HepG2 (cell line): ENCODE data around the gene CDC6. TPM values are rescaled to one million over a fixed set of nuclear protein-coding genes. Genes with fewer than 3 reads are reported as not detected.

Experiments
- ARNTL ChIP-seq: sonication (generic); formaldehyde crosslinking; IDR thresholded peaks from 2 replicates; pipeline ENCODE4 v1.4.0; 2020; ENCODE audit warnings: mild to moderate bottlenecking, missing genetic modification reagents
- CBFB ChIP-seq: sonication (generic); formaldehyde crosslinking; IDR thresholded peaks from 2 replicates; pipeline ENCODE4 v1.4.0; 2020; ENCODE audit warnings: missing genetic modification reagents
- MAX ChIP-seq: IDR thresholded peaks from 2 replicates; pipeline ENCODE4 v1.6.1; 2012; ENCODE audit warnings: inconsistent platforms
- NR1H2 ChIP-seq: sonication (generic); formaldehyde crosslinking; IDR thresholded peaks from 2 replicates; pipeline ENCODE4 v1.8.1; 2022; ENCODE audit warnings: low read depth, missing genetic modification reagents, borderline replicate concordance
- PHF5A ChIP-seq: IDR thresholded peaks from one replicate; pipeline ENCODE4 v1.6.1; 2018; ENCODE audit warnings: low read depth, missing genetic modification reagents; ENCODE audit not compliant: unreplicated experiment
- THRA ChIP-seq: sonication (generic); formaldehyde crosslinking; IDR thresholded peaks from 2 replicates; pipeline ENCODE4 v1.4.0; 2020; ENCODE audit warnings: missing genetic modification reagents, borderline replicate concordance
- UBTF ChIP-seq: sonication (generic); formaldehyde crosslinking; IDR thresholded peaks from 2 replicates; pipeline ENCODE4 v1.4.0; 2020; ENCODE audit warnings: mild to moderate bottlenecking, missing genetic modification reagents
- ZHX1 ChIP-seq: sonication (generic); formaldehyde crosslinking; IDR thresholded peaks from 2 replicates; pipeline ENCODE4 v1.8.1; 2022; ENCODE audit warnings: low read depth, mild to moderate bottlenecking, missing genetic modification reagents
- ZNF136 ChIP-seq: sonication (generic); formaldehyde crosslinking; IDR thresholded peaks from 2 replicates; pipeline ENCODE4 v1.8.1; 2022; ENCODE audit warnings: low read depth, mild to moderate bottlenecking, moderate library complexity, missing genetic modification reagents
- ZNF18 ChIP-seq: sonication (generic); formaldehyde crosslinking; IDR thresholded peaks from 2 replicates; pipeline ENCODE4 v1.8.0; 2022; ENCODE audit warnings: mild to moderate bottlenecking, missing genetic modification reagents; ENCODE audit not compliant: insufficient replicate concordance
- ZNF414 ChIP-seq: sonication (generic); formaldehyde crosslinking; IDR thresholded peaks from 2 replicates; pipeline ENCODE4 v1.5.0; 2020; ENCODE audit warnings: missing genetic modification reagents
- ZNF558 ChIP-seq: sonication (generic); formaldehyde crosslinking; IDR thresholded peaks from 2 replicates; pipeline ENCODE4 v1.9.0; 2022; ENCODE audit warnings: mild to moderate bottlenecking, missing genetic modification reagents, borderline replicate concordance
- ZNF597 ChIP-seq: sonication (generic); formaldehyde crosslinking; IDR thresholded peaks from 2 replicates; pipeline ENCODE4 v1.5.0; 2020; ENCODE audit warnings: missing genetic modification reagents
- ZNF766 ChIP-seq: sonication (generic); formaldehyde crosslinking; IDR thresholded peaks from 2 replicates; pipeline ENCODE4 v1.5.0; 2020; ENCODE audit warnings: missing genetic modification reagents, borderline replicate concordance
- ZNF772 ChIP-seq: sonication (generic); formaldehyde crosslinking; IDR thresholded peaks from 2 replicates; pipeline ENCODE4 v1.5.0; 2020; ENCODE audit warnings: mild to moderate bottlenecking, missing genetic modification reagents
- ZSCAN22 ChIP-seq: sonication (generic); formaldehyde crosslinking; IDR thresholded peaks from 2 replicates; pipeline ENCODE4 v1.4.0; 2020; ENCODE audit warnings: mild to moderate bottlenecking, missing genetic modification reagents
- polyA plus RNA-seq, 8 experiments: library from polyadenylated mRNA; depleted of rRNA in 3 of 8; stranded (reverse) in 7 of 8; unstranded in 1 of 8; fragments of >200 nt; fragmentation: Illumina TruSeq in 4 of 8; extraction: Trizol in 4 of 8; gene quantifications; 2 replicates each; pipeline versions ENCODE4 v1.2.1 to v1.2.3, GENCODE V29; 2011 to 2016; ENCODE audit warnings: low read depth in 4 of 8, missing spikeins in 1 of 8, mixed read lengths in 1 of 8; ENCODE audit not compliant: insufficient read depth in 1 of 8
- total RNA-seq, 5 experiments: library from RNA; depleted of rRNA; stranded (reverse); fragments of >200 nt; fragmentation: Illumina TruSeq; extraction: Trizol; gene quantifications; 2 replicates each; pipeline ENCODE4 v1.2.3, GENCODE V29; 2016; ENCODE audit warnings: low read depth in 1 of 5

CDC6 gene
- total and polyA plus RNA-seq, 2 of the 13 experiments (the other 11 are each of a cell fraction or from before 2014, with no cell fraction given) = 17.4 to 114 TPM

- peak; percentile 96 for TF ChIP-seq ARNTL (CRISPR knock-in tag)
- TF ChIP-seq UBTF (CRISPR knock-in tag) = peak; percentile 50
- TF ChIP-seq ZNF136 = no peak
- TF ChIP-seq ZNF772 (CRISPR knock-in tag) = no peak; the same call in 1 of the 2 replicates
- TF ChIP-seq THRA (CRISPR knock-in tag) = peak; percentile 61
- TF ChIP-seq ZSCAN22 (CRISPR knock-in tag) = no peak
- TF ChIP-seq NR1H2 (CRISPR knock-in tag) = peak; percentile 63; the same call in 1 of the 2 replicates
- TF ChIP-seq ZNF597 (CRISPR knock-in tag) = no peak
- TF ChIP-seq ZNF18 (CRISPR knock-in tag) = peak; percentile 76
- TF ChIP-seq ZNF414 (CRISPR knock-in tag) = peak; percentile 44; the same call in 1 of the 2 replicates
- TF ChIP-seq PHF5A (CRISPR knock-in tag) = no peak
- TF ChIP-seq ZHX1 (CRISPR knock-in tag) = no peak
- TF ChIP-seq MAX = peak; percentile 91
- TF ChIP-seq ZNF766 (CRISPR knock-in tag) = 0 out of 2 replicates have a peak, but pooled peaks have one; percentile 65
- TF ChIP-seq ZNF558 (CRISPR knock-in tag) = peak; percentile 64; the same call in 1 of the 2 replicates
- peak; percentile 37; the same call in 1 of the 2 replicates for TF ChIP-seq CBFB
Measured at GRCh38 chr17:40317880-40318829, 30.5 kb downstream of the CDC6 start (continued).
